Loucy (cell line): ENCODE results near the gene ATP11B.

Experiments
- EZH2phosphoT487 ChIP-seq: fragments of 200-600 bp; IDR thresholded peaks from 2 replicates; pipeline ENCODE4 v1.6.1; 2018; ENCODE audit warnings: antibody characterized with exemption, mild to moderate bottlenecking, moderate library complexity, borderline replicate concordance
- TF ChIP-seq, protein P1 (sequence below): fragments of 200-600 bp; sonication (generic); conservative IDR thresholded peaks from 2 replicates; pipeline ENCODE4 v1.5.1; 2014; ENCODE audit warnings: mild to moderate bottlenecking, antibody characterized with exemption, low read length

DNA sequence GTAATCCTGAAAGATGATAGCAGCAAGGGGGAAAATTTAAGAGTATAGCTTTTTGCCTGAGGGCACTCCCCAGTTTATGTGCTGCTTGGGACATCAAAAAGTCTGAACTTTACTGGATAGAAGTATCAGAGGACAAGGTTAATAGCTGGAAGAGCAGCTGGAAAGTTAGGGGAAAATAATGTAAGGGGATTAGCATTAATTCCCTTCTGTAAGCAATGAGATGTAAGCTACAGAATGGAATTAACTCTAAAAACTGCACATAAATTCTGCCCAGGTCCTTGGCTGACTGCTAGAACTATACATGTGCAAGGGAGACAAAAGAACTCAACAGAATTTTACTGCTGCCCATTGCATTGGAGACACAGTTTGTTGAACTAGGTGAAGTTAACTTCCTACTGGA, 55.6 kb downstream of the ATP11B start:
- no peak for TF ChIP-seq EZH2phosphoT487
- TF ChIP-seq, protein P1, sequence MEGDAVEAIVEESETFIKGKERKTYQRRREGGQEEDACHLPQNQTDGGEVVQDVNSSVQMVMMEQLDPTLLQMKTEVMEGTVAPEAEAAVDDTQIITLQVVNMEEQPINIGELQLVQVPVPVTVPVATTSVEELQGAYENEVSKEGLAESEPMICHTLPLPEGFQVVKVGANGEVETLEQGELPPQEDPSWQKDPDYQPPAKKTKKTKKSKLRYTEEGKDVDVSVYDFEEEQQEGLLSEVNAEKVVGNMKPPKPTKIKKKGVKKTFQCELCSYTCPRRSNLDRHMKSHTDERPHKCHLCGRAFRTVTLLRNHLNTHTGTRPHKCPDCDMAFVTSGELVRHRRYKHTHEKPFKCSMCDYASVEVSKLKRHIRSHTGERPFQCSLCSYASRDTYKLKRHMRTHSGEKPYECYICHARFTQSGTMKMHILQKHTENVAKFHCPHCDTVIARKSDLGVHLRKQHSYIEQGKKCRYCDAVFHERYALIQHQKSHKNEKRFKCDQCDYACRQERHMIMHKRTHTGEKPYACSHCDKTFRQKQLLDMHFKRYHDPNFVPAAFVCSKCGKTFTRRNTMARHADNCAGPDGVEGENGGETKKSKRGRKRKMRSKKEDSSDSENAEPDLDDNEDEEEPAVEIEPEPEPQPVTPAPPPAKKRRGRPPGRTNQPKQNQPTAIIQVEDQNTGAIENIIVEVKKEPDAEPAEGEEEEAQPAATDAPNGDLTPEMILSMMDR: no peak
